GM19372 (cell line): ENCODE results near the gene CES2.
A peak's percentile ranks its signal among the peaks of the same experiment; 100 is the strongest.
"Not testable (repeated sequence)": the region's sequence is repeated elsewhere in the genome, so short reads cannot be mapped to it uniquely, and the experiment has no call there.

ENCODE experiments used
- ATAC-seq: cut with Tn5 transposase; IDR thresholded peaks from one replicate; pipeline ENCODE4 v1.9.1; 2021; ENCODE audit warnings: mild to moderate bottlenecking, low read depth, moderate library complexity; ENCODE audit not compliant: unreplicated experiment

CES2 gene

DNA sequence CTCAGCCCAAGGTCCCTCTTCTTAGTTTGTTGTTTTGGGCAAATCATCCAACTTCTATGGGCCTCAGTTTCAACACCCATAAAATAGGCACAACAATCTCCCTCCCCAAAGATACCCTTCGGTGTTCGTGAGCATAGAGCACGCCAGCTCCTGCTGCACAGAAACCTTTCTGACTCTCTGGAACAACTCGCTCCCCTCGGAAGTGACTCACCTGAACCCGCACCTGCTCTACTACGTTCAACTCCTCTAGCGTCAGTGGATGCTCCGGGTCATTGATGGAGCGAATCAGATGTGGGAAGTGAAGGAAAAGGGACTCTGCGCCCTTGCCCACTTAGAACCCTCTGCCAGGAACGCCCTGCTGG, 1.6 kb upstream of the CES2 start:
- no peak for ATAC-seq

DNA sequence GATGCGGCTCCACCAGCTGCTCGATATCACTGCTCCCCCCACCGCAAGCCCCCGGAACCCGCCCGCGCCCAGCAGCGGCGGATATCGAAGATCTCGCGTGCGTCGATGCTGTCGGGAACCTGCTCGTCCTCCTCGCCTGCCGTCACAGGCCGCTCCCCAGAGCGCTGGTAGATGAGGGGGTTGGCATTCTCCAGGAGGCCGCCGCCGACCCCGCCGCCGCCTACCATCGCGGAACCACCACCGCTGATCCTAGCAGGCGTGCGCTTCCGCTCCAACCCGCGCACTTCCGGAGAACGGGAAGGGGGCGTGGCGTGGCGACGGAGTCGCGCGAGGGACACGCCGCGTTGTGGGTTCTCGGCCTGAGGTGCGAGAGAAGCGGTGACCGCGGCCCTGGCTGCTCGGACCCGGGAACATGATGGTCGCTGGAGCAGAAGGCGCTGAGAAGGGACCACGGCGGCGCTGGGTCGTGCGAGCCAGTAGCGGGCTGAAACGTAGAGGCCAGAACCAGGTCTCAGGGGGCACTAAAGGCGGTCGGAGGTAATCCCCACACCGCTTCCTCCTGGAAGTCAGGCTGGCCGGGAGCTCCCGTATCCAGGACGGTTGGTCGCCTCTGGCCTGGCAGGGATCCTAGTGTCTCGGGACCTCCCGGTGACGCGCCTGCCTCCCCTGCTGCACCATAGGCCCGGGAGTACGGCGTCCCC, 1.0 kb upstream of the CES2 start, which contains the start of gene CIAO2B:
CIAO2B (minus strand) TSS at position 265 of the 701 bp plus-strand sequence; CDS start at position 227, 38 bp downstream.
- ATAC-seq: peak; percentile 82

DNA sequence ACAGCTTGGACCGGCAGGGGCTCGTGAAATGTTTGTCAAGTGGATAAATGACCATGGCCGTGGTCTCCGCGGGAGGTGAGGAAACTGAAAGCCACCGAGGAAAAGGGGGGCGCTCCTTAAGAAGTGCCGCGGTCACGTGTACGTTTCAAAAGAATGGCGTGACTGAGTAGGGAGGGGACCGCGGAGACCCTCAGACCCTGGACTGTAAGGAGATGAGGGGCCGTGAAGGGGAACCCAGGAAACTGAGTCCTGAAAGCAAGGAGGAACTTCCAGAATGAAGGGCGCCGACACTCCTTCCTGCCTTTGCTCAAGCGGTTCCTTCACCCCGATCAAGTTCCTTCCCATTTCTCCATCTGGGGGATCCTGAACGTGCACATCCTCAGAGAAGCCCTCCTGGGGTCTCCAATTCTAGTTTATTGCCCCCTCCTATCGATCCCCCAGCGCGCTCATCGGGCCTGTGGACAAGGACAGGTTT, 440 bp upstream of the CES2 start:
- not testable (repeated sequence) for ATAC-seq

DNA sequence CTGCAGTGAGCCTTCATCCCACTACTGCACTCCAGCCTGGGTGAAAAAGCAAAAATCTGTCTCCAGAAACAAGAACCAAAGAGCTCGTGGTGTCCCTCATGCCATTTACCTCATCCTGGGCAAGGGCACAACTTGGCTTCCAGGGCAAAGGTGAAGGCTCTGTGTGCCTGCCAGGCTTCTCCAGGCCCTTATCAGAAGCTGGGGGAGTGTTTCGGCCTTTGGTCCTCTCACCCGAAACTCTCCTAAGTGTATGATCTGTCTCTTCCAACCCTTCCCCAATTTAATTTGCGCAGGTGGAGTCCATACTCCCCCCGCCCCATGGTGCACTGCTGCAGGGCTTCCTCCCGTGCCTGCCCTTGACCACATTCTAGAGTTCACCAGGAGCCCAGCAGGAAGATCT, 1.1 kb downstream of the CES2 start:
- ATAC-seq: no peak

DNA sequence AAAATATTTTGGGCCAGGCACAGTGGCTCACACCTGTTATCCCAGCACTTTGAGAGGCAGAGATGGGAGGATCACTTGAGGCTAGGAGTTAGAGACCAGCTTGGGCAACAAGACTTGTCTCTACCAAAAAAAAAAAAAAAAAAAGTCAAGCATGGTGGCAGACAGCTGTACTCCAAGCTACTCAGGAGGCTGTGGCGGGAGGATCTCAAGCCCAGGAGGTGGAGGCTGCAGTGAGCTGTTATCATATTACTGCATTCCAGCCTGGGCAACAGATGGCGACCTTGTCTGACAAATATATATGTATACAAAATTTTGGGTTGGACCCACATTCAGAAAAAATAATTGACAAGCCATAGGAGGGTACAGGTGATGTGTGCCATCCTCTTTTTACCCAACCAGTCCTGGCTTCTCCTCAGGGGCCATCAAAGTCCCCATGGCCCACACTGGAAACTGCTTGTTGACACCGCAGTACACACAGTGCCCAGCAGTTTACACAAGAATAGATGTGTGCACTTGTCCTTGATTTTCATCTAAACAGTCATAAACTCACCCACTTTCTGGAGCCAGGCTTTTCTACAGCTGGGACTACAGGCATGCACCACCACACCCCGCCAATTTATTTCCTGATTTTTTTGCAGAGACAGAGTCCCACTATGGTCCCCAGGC, 1.7 kb downstream of the CES2 start:
- ATAC-seq: no peak

DNA sequence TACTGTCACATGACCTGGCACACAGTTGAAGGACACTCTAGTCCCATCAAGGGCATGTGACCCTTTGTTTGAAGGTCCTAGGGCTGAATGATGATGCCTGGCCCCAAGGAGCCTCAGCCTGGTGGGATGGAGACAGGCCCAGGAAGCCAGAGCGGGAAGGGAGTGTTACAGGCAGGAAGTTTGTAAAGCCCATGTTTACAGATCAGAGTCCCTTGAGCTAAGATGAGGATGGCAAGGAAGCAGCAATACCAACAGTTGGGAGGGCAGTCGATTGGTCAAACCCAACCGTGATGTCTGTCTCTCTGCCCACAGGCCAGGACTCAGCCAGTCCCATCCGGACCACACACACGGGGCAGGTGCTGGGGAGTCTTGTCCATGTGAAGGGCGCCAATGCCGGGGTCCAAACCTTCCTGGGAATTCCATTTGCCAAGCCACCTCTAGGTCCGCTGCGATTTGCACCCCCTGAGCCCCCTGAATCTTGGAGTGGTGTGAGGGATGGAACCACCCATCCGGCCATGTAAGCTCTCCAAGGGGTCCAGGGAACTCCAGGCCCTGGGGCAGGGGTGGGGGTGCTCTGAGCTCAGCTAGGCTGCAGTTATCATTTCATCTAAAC, 2.5 kb downstream of the CES2 start:
- no peak for ATAC-seq

DNA sequence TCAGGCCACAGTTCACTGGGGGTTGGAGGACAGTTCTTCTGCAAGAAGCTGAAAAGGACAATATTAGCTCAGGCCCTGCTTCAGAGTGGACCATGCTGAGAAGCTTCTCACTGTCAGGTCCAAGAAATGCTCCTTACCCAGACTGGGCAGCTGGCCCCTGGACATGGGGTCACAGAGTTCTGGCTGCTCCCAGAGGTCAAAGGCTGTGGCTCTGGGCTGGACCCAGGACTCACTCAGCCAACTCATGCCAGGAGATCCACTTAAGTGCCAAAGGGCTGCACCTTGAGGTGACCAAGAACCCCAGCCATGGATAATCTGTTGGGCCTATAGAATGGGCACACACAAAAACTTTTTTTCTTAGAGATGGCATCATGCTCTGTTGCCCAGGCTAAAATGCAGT, 4.0 kb downstream of the CES2 start:
- no peak for ATAC-seq

DNA sequence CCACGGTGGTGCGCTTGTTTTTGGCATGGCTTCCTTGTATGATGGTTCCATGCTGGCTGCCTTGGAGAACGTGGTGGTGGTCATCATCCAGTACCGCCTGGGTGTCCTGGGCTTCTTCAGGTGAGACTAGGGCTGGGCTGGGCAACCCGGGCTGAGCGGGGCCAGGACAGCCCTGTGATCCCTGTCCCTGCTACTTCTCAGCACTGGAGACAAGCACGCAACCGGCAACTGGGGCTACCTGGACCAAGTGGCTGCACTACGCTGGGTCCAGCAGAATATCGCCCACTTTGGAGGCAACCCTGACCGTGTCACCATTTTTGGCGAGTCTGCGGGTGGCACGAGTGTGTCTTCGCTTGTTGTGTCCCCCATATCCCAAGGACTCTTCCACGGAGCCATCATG, 4.9 kb downstream of the CES2 start:
- ATAC-seq: no peak

DNA sequence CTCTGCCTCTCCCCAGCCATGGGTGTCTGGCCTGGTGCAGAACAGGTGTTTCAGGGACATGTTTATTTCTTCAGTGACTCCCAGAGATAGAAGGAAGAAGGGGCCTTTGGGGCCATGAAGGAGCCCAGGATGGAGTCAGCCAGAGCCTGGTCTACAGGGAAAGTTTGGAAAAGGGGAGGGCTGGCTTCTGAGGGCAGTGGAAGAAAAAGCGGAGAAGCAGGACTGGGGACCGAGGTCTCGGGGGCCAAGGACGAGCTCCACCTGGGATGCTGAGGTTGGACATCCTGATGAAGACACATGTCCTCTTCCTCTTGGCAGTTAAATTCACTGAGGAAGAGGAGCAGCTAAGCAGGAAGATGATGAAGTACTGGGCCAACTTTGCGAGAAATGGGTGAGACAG, 7.7 kb downstream of the CES2 start:
- ATAC-seq: no peak

DNA sequence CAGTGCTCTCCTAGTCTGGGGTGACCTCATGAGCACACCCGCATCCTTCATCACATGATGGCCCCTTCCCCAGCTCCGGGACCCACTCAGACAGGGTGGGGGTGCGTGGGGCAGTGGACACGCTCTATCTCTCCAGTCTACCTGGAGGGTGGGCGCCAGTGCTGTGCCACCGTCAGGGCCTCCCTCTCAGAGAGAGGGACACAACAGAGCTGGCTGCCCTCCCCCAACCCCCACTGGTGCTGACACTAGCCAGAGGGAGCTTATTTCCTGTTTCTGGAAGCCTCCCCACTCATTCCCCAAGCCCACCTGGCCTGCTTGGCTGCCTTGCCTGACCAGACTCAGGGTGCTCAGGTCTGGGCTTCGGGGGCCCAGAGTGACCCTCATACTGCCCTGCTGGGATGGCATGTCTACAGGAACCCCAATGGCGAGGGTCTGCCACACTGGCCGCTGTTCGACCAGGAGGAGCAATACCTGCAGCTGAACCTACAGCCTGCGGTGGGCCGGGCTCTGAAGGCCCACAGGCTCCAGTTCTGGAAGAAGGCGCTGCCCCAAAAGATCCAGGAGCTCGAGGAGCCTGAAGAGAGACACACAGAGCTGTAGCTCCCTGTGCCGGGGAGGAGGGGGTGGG, 8.2 kb downstream of the CES2 start:
- no peak for ATAC-seq

DNA sequence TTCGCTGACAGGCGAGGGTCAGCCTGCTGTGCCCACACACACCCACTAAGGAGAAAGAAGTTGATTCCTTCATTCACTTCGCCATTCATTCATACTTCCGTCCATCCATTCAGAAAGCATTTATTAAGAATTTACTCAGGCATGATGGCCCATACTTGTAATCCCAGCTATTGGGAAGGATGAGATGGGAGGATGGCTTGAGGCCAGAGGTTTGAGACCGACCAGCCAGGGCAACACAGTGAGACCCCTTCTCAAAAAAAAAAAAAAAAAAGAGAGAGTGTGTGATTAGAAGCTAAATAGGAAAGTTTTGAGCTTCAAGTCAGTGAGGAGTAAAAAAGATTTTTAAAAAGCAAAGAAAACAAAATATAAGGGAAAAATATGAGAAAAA, 8.7 kb downstream of the CES2 start:
- ATAC-seq: no peak

DNA sequence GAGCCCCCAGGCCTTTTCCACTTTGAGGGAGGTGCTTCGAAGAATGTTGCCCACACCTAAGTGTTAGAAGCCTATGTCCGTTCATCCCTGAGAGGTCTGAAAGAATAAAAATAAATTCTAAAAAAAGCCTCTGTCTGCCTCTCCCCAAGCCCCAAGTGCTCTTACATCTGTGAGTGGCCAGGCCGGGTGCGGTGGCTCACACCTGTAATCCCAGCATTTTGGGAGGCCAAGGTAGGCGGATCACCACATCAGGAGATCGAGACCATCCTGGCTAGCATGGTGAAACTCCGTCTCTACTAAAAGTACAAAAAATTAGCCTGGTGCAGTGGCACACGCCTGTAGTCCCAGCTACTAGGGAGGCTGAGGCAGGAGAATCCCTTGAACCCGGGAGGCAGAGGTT, 9.7 kb downstream of the CES2 start:
- ATAC-seq: not testable (repeated sequence)

DNA sequence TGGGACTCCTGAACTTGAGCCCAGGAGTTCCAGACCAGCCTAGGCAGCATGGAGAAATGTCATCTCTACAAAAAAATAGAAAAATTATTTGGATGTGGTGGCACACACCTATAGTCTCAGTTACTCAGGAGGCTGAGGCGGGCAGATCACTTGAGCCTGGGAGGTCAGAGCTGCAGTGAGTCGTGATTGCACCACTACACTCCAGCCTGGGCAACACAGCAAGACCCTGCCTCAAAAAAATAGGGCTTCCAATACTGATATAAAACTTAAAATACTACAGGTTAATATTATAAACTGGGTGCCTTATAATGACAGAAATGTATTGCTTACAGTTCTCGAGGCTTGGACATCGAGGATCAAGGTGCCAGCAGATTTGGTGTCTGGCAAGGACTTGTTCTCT, 10.6 kb downstream of the CES2 start:
- ATAC-seq: no peak

DNA sequence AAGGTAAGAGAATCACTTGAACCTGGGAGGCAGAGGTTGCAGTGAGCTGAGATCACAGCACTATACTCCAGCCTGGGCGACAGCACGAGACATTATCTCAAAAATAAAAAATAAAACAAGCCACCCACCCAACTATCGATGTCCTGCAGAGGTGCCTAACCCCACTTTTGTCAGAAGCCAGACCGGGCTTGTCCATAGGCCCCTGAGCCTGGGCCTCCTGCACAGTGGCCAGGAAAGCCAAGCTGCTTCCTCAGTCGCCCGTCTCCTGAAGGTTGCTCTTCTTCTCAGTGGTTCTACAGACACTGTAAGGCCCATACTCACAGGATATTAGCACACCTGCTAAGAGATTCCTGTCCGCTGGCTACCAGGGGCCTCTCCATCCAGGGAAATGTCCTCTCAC, 11.2 kb downstream of the CES2 start:
- no peak for ATAC-seq

DNA sequence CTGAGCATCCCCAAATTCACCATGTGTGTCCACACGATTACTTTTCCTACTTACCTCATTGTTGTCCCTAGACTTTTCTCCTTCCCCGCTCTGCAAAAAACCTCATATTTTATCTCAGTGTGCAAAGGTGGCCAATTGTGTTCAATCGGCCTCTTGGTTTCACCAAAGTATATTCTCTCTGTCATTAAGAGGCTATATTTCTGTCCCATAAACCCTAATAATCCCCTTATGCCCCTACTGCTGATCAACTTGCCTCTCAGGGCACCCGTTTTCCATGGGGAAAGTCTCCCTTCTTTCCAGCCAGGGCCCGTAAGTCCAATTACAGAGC, 11.6 kb downstream of the CES2 start:
- ATAC-seq: no peak

DNA sequence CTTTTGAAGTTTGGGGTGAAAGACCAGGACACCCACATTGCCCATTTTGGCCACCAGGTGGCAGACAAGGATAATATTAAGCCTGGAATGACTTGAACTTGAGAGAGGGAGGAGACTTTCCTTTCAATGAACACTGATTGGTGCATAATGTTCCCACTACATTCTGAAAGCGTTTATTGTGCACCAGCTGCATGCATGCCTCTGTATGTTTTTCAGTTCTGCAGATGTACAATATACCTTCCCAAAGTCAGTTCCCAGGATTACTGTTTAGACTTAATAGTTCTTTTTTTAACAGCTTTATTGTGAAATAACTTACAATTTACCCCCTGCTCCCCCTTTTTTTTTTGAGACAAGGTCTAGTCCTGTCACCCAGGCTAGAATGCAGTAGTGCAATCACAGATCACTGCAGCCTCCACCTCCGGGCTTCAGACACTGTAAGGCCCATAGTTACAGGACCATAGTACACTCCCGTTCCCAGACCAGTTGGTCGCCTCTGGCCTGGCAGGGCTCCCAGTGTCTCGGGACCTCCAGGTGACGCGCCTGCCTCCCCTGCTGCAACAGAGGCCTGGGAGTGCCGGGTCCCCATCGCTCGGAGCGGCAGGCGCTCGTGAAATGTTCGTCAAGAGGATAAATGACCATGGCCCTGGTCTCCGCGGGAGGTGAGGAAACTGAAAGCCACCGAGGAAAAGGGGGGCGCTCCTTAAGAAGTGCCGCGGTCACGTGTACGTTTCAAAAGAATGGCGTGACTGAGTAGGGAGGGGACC, 12.2 kb downstream of the CES2 start:
- ATAC-seq: peak; percentile 60

DNA sequence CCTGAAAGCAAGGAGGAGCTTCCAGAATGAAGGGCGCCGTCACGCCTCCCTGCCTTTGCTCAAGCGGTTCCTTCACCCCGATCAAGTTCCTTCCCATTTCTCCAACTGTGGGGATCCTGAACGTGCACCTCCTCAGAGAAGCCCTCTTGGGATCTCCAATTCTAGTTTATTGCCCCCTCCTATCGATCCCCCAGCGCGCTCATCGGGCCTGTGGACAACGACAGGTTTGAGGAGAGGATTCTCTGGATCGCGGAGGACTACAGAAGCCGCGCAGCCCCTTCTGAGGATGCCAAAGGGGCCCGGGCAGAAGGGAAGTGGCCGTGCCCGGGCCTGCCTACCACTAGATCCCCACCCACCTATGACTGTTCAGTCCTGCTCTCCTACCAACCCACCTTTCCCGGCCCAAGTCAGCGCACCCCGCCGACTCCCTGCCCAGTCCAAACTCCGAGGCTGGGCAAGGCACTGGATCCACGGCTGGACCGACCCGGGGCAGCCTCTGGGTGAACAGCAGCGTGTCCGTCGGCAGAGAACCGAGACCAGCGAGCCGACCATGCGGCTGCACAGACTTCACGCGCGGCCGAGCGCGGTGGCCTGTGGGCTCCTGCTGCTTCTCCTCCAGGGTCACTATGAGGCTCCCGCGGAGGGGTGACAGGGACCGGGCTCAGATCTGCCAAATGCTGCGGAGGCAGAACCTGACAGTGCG, 13.0 kb downstream of the CES2 start:
- no peak for ATAC-seq

DNA sequence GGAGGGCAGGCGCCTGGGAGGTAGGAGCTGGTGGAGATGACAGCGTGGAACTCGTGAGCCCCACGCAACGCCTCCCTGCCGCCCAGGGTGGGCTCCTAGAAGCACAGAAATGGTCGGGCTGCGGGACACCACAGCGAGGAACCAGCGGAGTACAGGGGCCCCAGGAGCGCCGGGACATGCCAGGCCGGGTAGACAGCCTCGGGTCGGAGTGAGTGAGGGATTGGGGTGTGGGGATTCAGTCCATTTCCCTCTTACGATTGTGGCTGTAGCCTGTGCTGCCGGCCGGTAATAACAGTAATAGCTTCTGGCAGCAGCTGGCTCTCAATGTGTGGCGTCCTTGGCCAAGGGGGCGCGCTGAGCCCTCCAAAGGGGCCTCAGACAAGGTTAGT, 13.5 kb downstream of the CES2 start:
- ATAC-seq: no peak

DNA sequence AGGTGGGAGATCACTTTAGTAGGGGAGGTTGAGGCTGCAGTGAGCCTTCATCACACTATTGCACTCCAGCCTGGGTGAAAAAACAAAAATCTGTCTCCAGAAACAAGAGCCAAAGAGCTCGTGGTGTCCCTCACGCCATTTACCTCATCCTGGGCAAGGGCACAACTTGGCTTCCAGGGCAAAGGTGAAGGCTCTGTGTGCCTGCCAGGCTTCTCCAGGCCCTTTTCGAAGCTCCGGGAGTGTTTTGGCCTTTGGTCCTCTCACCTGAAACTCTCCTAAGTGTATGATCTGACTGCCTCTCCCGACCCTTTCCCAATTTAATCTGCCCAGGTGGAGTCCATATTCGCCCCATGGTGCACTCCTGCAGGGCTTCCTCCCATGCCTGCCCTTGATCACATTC, 14.2 kb downstream of the CES2 start:
- ATAC-seq: no peak

DNA sequence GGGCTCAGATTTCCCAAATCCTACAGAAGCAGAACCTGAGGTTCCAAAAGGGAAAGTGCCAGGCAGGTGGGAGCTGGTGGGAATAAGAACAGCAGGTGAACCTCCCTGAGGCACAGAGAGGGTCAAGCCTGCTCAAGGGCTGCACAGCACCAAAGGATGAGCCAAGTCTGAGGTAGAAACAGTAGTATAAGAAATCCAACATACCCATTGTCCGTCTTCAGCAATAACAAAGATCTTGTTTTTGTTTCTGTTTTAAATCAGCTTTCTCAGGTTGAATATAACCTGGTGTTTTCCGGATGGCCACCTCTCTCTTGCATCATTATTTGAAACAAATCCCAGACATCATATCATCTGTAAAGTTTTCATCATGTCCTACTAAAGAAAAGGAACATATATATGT, 15.1 kb downstream of the CES2 start:
- no peak for ATAC-seq
